ENCODE results near the gene ATP8A2.

DNA sequence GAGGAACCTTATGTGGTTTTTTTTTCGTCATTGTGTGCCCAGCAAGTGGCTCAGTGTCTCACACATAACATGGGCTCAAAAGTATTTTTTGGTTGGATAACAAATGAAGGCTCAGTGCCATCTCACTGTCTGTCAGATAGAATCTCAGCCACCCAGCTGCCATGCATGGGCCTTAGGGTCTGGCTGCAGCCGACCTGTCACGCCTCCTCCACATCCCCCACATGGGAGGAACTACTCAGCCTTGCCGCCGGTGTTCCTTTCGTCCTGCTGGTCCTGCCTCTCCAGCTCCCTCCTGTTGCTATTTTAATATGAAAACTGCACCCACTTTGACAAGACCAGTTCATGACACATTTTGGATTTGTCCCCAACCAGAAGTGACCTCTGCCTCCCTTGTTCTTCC is 558.9 kb downstream of the ATP8A2 start:
- TF ChIP-seq ZBTB21 (CRISPR knock-in tag; IDR thresholded peaks at IDR 0.05; ENCODE audit: borderline replicate concordance) (no peak), CTCF (IDR thresholded peaks at IDR 0.05) (no peak), AR (CRISPR knock-in tag; IDR thresholded peaks at IDR 0.05) (no peak), TCF7 (CRISPR knock-in tag; IDR thresholded peaks at IDR 0.05; ENCODE audit: low read depth) (no peak), TEAD1 (CRISPR knock-in tag; IDR thresholded peaks at IDR 0.05) (no peak), USF2 (CRISPR knock-in tag; IDR thresholded peaks at IDR 0.05) (no peak), GABPB1 (CRISPR knock-in tag; IDR thresholded peaks at IDR 0.05) (no peak), NFYB (CRISPR knock-in tag; conservative IDR thresholded peaks at IDR 0.05; ENCODE audit: low read depth) (no peak), IRF2 (CRISPR knock-in tag; IDR thresholded peaks at IDR 0.05; ENCODE audit: borderline replicate concordance, low read depth) (no peak), NFATC4 (CRISPR knock-in tag; IDR thresholded peaks at IDR 0.05) (no peak)
- TF ChIP-seq, protein P1, sequence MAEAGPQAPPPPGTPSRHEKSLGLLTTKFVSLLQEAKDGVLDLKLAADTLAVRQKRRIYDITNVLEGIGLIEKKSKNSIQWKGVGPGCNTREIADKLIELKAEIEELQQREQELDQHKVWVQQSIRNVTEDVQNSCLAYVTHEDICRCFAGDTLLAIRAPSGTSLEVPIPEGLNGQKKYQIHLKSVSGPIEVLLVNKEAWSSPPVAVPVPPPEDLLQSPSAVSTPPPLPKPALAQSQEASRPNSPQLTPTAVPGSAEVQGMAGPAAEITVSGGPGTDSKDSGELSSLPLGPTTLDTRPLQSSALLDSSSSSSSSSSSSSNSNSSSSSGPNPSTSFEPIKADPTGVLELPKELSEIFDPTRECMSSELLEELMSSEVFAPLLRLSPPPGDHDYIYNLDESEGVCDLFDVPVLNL (CRISPR knock-in tag; IDR thresholded peaks at IDR 0.05; ENCODE audit: borderline replicate concordance, low read depth) = no peak

Data from WTC11 (cell line).